GM18870 (cell line): ENCODE data around the gene NDRG2.
"Not testable (repeated sequence)": the region's sequence is repeated elsewhere in the genome, so short reads cannot be mapped to it uniquely, and the experiment has no call there.

Experiments used
- ATAC-seq: cut with Tn5 transposase; IDR thresholded peaks from one replicate; pipeline ENCODE4 v1.9.1; 2021; ENCODE audit warnings: moderate library complexity; ENCODE audit not compliant: unreplicated experiment

NDRG2 gene

DNA sequence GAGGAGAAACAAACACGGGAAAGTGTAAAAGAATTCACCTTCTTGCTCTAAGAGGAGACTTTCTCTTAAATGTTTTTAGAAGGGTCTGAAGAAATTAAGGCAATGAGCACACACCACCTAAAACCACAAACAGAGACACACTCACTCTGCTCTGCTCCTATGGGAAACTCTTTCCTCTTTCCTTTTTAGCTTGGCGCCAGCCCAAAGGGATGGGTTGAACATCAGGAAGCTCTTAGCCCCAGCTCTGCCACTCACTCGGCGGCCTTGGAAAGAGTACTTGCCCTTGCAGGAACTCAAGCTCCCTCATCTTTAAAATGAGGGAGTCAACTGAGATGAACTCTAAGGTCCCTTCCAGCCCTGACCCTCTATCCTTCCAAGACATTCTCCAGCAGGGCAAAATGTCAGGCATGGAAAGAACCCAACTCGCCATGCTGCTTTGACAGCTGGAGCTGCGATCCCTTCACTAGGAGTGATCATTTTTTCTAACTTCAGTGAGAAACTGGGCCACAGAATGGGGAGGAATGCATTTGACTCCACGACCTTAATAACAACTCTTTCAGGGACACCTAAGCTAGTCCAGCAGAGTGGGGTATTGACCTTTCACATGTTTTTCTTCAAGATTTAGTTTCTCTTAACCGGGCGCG is 31.8 kb upstream of the NDRG2 start:
- no peak for ATAC-seq

DNA sequence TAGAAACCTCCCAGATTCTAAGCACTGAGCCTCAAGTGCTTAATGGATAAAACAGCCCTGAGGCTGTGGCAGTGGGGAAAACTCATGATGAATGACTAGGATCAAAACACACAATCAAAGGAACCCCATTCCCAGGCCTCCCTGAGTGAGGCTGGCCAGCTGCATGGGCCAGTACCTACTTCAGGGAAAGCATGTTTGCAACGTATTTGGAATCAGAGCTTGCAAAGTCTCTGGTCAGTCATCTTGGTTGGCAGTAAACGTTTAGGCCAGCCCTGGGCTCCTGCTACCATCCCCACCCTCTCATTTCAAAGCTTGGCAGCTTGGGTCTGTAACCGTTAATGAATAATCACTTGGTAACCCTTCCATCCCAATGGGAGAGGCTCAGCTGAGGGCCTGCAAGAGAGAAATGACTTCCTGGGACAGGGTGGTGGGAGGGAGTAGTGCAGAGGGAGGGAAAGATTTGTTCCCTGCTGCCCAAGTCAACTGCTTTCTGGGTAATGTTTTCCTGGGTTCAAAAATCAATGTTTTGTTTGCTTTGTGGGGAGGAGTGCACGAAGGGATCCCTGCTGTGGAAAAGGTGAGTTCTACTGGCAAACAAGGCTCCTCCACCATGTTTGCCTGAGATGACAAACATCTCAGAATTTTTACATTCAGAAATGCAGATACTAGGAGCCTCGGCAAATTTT is 30.7 kb upstream of the NDRG2 start:
- no peak for ATAC-seq

DNA sequence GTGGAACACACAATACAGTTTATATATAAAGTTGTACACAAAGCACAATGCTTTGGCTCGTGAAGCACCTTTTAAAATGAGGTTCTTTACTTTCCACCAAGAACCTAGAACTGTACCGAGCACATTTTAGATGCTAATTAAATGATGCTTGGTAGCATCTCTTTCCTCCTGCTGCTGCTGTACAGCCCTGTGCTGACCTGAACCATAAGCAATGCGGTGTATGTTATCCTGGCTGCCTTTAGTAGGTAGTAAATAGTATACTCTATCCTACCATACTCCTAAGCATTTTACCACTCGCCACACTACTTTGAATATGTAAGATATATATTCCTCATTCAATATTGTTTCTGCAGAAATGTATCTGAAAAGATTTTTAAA is 29.9 kb upstream of the NDRG2 start:
- no peak for ATAC-seq

DNA sequence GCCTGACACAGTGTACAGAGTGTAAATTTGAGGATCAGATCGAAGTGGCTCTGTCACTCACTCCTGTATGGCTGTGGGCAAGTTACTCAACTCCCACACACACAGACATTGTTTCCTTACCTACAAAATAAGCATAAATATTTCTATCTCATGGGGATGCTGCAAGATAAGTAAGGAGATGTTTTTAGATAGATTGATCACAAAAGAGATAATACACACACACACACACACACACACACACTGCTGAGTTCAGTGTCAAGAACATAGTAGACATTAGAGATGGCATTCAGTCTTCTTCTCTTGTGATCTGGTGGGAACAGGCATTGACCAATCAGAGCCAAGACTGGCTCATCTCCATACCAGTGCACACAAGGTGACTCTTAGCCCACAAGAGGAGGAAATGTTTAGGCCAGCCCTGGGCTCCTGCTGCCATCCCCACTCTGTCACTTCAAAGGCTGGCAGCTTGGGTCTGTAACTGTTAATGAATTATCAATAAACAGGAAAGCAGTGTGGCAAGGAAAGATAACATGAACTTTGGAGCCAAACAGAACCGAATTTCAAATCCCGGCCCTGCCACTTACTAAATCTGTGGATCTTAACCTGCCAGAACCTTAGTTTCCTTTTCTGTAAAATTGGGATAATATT is 29.4 kb upstream of the NDRG2 start:
- no peak for ATAC-seq

DNA sequence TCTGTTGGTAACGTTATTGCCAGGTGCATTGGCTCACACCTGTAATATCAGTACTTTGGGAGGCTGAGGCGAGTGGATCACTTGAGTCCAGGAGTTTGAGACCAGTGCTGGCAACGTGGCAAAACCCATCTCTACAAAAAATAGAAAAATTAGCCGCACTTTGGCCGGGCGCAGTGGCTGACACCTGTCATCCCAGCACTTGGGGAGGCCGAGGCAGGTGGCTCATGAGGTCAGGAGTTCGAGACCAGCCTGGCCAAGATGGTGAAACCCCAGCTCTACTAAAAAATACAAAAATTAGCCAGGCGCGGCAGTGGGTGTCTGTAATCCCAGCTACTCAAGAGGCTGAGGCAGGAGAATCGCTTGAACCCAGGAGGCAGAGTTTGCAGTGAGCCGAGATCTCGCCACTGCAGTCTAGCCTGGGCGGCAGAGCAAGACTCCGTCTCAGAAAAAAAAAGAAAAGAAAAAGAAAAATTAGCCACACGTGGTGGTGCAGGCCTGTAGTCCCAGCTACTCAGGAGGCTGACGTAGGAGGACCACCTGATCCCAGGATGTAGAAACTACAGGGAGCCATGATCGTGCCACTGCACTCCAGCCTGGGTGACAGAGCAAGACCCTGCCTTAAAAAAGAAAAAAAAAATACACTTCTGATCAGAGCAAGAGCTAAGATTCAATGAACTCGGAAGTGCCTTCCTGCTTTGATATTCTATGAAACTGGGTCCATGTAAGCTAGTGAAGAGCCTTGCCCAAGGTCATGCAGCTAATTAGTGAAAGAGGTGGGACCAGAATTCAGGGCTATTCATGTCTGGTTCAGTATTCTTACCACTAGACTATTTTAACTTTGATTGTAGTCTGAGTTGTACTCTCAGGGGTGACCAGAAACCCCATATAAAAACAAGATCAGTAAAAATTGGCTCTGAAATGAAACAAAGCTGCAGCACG is 28.6 kb upstream of the NDRG2 start:
- no peak for ATAC-seq

DNA sequence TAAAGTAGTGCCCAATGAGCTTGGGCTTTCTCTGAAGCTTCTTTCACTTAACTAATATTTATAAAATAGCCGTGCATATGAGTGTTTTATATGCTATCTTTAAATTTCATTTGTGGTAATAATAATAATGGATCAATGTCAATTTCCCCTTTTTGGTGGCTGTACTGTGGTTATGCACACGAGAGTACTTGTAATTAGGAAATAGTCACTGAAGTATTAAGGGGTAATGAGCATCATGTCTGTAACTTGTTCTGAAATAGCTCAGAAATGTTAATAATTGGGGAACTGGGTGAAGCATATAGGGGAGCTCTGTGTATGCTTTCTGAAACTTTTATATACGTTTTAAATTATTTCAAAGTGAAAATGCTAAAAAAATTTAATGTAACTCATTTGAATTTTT is 25.7 kb upstream of the NDRG2 start:
- ATAC-seq: no peak

DNA sequence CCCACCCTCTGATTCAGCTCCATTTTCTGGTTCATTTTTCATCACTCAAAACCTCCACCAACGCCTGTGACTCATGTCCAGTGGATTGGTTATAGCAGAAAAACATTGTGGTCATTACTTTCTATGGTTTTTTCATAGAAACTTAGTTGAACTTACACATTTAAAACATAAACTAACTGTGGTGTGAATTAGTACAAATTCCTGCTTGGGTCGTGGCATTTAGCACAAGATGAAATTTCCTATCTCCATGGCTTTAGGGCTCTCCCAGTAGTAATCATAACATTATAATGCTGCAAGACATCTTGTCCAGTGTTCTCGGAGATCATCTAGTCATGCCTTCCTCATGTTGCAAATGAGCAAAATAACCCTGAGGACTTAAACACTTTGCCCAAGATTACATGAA is 24.4 kb upstream of the NDRG2 start:
- ATAC-seq: no peak

DNA sequence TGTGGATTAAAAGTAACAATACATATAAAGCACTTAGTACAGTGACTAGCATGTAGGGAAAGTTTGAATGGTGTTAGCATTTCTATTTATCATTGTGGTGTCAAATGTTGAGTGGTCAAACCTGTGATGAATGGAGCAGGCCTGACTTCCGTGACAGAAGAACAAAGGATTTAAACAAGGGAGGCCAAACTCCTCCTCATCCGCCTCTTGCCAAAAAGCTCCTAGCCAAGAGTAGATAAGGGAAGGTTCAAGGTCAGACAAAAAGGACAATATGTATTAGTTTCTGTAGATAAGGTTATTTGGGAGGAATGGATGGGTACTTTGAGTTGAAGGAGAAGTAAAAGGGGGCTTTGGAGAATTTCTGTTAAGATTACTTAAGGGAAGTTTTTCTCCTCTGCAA is 23.8 kb upstream of the NDRG2 start:
- ATAC-seq: no peak

DNA sequence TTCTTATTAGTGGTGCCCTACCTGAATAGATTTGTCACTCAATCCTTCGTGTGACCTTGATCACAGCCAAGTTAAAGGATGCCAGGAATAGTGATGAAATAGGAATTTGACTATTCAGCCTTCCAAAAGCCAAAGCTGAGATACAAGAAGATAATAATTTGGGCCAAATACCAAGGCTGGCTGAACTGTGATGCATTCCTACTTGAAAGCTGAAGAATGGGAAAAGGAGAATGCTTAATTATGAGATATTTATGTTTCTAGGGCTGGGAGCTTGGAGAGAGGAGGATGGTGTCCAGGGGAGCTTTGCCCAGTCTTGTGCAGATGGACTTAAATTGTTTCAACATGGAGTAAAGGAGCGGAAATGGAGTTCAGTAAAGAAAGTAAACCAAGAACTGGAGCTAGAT is 22.5 kb upstream of the NDRG2 start:
- ATAC-seq: no peak

DNA sequence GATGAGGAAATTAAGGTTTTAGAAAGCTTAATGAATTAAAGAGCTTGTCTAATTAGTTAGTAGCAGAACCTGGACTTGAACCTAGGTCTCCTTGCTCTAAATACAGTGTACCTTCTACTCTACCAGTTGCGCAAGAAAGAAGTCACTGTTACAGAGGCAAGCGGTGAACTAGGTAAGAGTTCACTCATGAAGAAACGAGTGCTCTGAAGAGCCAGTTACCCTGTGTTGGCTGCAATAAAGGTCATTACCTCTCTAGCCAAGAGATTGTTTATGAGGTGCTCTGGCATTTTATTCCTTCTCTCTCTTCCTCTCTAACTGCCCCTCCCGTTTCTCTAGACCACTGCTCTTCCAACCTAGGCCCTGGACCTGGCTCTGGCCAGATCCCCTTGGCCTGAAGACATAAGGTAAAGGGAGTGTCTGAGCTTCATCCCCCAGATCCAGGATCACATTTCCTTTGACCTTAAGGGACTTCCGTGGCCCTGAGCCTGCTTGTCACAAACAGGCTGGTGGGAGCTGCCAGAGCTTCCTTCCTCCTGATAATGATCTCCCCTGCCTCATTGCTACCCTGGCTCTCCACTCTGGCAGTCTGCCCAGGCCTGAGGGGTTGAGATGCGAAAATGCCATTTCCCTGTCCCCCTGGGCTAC is 19.2 kb upstream of the NDRG2 start:
- ATAC-seq: no peak

DNA sequence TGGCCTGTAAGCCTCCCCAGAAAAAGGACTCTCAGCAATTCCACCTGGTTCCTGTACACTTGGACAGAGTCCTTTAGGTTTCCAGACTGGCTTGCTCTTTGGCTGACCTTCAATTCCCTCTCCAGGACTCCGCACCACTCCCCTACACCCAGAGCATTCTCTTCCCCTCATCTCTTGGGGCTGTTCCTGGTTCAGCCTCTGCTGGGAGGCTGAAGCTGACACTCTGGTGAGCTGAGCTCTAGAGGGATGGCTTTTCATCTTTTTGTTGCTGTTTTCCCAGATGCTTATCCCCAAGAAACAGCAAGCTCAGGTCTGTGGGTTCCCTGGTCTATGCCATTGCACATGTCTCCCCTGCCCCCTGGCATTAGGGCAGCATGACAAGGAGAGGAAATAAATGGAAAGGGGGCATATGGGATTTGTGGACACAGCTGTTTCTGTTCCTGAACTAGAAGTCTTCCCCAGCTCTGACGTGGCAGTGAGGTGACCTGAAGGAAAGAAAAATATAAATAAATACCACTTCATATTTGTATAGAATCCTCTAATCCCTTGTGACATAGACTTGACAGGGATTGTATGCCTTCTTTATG is 18.6 kb upstream of the NDRG2 start:
- no peak for ATAC-seq

DNA sequence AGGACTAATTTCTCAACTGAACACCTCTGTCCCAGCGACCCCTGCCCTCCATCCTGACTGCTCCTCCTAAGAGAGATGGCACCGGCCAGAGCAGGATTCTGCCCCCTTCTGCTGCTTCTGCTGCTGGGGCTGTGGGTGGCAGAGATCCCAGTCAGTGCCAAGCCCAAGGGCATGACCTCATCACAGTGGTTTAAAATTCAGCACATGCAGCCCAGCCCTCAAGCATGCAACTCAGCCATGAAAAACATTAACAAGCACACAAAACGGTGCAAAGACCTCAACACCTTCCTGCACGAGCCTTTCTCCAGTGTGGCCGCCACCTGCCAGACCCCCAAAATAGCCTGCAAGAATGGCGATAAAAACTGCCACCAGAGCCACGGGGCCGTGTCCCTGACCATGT is 18.1 kb upstream of the NDRG2 start:
- no peak for ATAC-seq

DNA sequence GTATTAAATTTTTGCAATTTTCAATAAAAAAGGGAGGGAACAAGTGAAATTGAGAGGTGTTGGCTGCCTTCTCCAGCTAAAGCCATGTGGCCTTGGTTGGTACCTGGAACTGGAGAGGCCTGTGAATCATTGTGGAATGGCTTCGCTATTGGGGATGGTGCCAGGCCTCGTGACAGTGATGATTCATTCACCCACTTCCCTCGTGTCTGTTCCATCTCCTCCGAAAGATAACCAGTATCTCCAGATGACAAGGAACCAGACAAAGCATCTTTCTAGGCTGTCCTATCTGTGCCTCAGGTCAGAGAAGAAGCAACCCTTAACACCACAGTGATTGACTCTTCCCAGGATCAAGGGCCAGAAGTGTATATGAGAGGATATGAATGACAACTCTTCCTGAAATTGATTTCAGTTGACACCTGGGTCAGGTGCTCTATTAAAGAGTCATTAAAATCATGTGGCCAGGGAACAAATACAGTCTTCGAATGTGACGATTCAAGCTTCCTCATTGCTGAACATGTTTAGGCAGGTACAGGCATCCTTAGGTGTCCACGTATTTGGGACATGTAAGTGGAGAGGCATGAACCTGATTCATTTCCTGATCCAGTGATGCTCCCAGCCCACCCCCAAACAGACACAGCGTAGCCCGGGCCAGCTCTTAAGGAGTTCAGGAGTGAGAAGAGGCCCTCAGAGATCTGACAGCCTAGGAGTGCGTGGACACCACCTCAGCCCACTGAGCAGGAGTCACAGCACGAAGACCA is 17.0 kb upstream of the NDRG2 start, which contains the start of gene RNASE7:
Gene RNASE7, plus strand, starts transcription at position 687 of the 758 bp plus-strand sequence. CDS start 631 bp downstream, outside the sequence.
- ATAC-seq: no peak

DNA sequence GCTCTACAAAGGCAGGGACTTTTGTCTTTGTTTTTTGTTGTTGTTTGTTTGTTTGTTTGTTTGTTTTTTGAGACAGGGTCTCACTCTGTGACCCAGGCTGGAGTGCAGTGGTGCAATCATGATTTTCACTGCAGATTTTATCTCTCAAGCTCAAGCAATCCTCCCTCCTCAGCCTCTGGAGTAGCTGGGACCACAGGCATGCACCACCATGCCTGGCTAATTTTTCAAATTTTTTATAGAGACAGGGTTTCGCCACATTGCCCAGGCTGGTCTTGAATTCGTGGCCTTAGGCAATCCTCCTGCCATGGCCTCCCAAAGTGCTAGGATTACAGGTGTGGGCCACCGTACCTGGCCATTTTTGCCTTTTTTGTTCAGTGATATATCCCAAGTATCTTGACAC is 16.1 kb upstream of the NDRG2 start:
- ATAC-seq: not testable (repeated sequence)

DNA sequence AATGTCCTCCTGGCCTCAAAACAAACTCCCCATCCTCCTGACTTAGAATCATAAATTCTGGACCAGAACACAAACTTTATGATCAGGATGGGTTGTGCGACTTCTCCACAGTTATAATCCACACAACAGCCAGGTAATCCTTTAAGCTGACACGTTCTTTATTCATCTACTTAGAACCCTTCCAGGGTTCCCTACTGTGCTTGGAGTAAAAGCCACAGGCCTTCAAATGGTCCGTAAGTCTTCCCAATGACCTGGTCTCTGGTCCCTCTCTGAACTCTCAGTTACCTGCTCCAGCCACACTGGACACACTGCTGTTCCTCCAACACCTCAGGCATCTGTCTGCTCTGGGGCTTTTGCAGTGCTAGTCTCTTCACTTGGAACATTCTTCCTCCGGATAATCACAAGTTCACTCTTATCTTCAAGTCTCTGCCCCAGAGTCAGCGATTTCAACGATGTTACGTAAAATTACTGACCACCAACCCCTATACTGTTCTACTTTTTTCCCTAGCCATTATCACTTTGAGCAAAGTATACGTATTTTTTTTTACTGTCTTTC is 15.6 kb upstream of the NDRG2 start:
- no peak for ATAC-seq

DNA sequence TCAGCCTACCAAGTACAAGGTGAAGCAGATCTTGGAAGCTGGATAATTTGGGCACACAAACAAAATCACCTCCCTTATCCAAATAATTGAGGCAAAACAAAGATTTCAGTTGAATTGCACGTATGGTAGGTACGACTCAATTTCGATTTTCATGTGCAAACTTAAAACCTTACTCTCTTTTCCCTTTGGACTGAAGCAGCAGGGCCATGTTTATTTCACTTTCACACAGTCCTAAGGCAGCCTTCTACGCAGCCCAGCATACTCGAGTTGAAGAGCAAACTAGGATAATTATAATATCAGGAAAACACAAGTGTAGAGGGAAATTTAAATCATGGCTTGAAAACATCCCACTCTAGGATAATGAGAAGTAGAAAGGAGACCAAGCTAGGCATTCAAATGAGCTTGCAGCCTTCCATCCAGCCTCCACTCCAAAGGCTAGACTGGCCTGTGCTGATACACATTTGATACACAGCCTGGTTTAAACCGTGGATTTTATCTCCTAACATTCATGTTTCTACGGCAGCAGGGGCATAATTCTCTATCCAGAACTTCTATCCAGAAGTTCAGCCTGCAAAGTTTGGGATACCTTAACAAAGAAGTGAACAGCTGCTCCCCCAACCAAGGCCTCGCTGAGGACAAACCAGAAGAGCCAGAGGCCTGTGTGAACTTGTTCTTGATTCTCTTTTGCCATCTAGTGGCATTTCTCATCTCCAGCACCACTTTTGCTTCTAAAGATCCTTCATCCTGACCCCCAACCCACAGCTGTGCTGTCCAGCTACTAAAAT is 14.9 kb upstream of the NDRG2 start:
- ATAC-seq: peak; percentile 55

DNA sequence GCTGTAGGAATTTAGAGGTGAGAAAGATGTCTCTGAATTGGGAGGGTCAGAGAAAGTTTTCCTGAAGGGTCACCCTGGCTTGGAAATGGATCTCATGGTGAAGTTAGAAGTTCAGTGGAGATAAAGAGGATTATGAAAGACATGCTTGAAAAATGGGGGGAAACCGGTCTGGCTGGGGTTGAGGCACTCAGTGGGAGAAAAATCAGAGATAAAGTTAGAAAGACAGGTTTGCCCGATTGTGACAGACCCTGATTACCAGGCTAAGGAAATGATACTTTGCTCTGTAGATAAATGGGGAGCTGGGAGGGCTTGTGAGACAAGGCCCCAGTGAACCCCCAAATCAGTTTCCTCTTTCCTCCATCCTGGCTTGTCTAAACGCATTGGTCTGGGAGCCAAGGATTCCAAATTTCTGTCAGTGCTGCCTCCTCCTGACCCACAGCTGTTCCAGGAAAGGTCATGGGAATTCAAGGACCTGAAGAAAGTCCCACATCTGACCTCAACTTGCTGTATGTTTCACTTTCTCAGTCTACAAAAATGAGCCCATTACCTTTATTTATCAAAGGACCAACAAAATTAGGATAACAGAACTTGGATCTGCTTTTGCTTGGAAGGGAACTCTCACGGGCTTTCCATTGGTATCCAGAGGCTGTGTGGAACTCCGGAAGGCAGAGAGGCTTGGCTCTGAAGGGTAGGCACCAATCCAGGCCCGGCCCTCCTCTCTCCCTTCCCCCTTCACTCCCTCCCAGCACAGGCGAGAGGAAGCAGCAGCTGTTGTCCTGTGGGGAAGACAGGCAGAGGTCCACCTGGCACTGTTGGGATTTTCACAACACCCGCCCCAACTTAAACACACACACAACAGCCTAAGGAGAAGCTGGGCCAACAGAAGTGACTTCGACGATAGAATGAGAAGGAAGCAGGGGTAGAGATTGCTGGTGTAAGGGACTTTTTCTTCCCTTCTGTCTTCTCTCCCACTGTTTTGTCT is 13.9 kb upstream of the NDRG2 start:
- ATAC-seq: no peak
